GM12864 (cell line): ENCODE results near the gene DNAJC15.

Experiments used
- DNase-seq: peaks from one replicate; pipeline ENCODE4 v3.0.0-alpha.2; 2011; ENCODE audit warnings: low read depth
- H3K4me3 ChIP-seq: 2 replicates; pipeline ENCODE4 v1.5.1; 2011; ENCODE audit warnings: mild to moderate bottlenecking, low read depth, low read length, control low read depth
- CTCF ChIP-seq: IDR thresholded peaks from 2 replicates; pipeline ENCODE4 v1.5.1; 2011; ENCODE audit warnings: low read depth, mild to moderate bottlenecking, moderate library complexity, low read length, control low read depth, inconsistent platforms; ENCODE audit errors: missing control alignments

DNAJC15 gene

GRCh38 chr13:42994878-42995277 is 28.5 kb upstream of the DNAJC15 start:
- TF ChIP-seq CTCF, result no peak
- no peak for DNase-seq
- H3K4me3 ChIP-seq, result no peak overlapping the region

GRCh38 chr13:42996584-42996983 is 26.8 kb upstream of the DNAJC15 start:
- no peak for TF ChIP-seq CTCF
- DNase-seq, result no peak
- no peak overlapping the region for H3K4me3 ChIP-seq

GRCh38 chr13:42997381-42997780 is 26.0 kb upstream of the DNAJC15 start:
- TF ChIP-seq CTCF, result no peak
- no peak overlapping the region for H3K4me3 ChIP-seq
- DNase-seq, result no peak

GRCh38 chr13:42999491-42999890 is 23.9 kb upstream of the DNAJC15 start:
- no peak for TF ChIP-seq CTCF
- no peak for DNase-seq
- no peak overlapping the region for H3K4me3 ChIP-seq

- no peak overlapping the region for H3K4me3 ChIP-seq
- TF ChIP-seq CTCF, result no peak
- DNase-seq, result no peak
Observed at GRCh38 chr13:43000676-43001075, 22.7 kb upstream of the DNAJC15 start.

- no peak for TF ChIP-seq CTCF
- H3K4me3 ChIP-seq, result no peak overlapping the region
- DNase-seq, result no peak
Observed at GRCh38 chr13:43002021-43002420, 21.4 kb upstream of the DNAJC15 start.

- no peak for DNase-seq
- no peak overlapping the region for H3K4me3 ChIP-seq
- no peak for TF ChIP-seq CTCF
Observed at GRCh38 chr13:43003010-43003409, 20.4 kb upstream of the DNAJC15 start.
